ENCODE data around the gene CALM3.
"Not testable (repeated sequence)": the region's sequence is repeated elsewhere in the genome, so short reads cannot be mapped to it uniquely, and the experiment has no call there.

Gene CALM3

DNA sequence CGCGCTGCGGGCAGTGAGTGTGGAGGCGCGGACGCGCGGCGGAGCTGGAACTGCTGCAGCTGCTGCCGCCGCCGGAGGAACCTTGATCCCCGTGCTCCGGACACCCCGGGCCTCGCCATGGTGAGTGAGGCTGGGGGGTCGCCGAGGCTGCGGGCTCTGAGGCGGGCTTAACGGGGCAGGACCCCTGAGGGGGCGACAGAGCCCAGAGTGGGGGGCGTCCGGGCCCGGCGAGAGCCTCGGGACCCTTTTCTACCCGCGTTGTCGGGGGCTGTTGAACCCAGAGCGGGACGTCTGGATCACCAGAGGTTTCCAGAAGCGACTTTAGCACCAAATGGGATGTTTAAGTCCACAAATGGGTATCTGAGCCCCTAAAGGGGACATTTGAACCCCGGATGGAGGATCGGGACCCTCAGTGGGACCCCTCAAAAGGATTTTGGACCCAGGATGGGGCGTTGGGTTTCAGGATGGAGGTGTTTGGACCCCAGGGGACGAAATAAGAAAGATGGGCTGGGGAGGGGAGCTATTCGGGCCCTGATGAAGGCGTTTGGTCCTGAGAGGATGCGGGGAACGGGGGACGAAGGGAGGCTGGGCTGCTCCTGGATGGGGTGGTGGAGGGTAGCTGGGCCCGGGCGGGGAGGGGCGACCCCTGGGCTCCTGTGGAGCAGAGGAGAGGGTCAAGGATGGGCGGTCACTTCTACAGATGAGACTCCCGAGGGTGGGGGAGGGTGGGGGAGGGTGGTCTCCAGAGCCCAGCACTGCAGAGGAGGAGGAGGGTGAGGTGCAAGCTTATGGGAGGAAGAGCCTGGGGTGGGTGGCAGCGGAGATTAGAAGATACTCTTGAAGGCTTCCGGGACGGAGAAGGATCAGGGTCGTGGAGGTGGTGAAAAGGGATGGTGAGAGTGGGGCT is at the start of gene CALM3:
TSS of gene CALM3 (plus strand) at position 13 of the 907 bp plus-strand sequence. CDS start at position 118, 105 bp downstream.
- DNase-seq (ENCODE audit: low read depth, low spot score): no peak

DNA sequence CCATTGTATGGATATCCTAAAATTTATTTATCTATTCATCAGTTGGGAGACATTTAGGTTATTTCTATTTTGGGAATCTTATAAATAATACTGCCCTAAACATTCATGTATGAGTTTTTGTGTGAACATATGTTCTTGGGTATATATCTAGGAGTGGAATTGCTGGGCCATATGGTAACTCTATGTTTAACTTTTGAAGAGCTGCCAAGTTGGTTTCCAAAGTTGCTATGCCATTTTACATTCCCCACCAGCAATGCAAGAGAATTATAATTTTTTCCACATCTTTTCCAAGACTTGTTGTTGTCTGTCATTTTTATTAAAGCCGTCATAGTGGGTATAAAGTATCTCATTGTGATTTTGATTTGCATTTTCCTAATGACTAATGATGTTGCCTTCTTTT is 48.2 kb upstream of the CALM3 start:
- Histone ChIP-seq H3K9me3 (ENCODE audit: insufficient read depth, low read length) (peaks cover 32% of the 10 kb centered on the region), H3K36me3 (ENCODE audit: insufficient read depth, insufficient read length, low read length) (no peaks in the 10 kb centered on the region)
- no peak for DNase-seq (ENCODE audit: low read depth, low spot score)

More for the DNA sequence above, at the start of gene CALM3:
- Histone ChIP-seq H3K9me3 (ENCODE audit: insufficient read depth, low read length) (no peaks in the 10 kb centered on the region; the same call in 1 of the 2 replicates), H3K36me3 (ENCODE audit: insufficient read depth, insufficient read length, low read length) (peaks cover 37% of the 10 kb centered on the region), H3K4me1 (ENCODE audit: insufficient read depth, insufficient read length) (peaks cover 4% of the 10 kb centered on the region), H3K27me3 (ENCODE audit: insufficient read depth, insufficient read length) (no peaks in the 10 kb centered on the region), H3K9ac (ENCODE audit: insufficient read length, low read depth) (peak within 1 kb of the TSS; percentile 96), H3K4me3 (ENCODE audit: insufficient read length, low read depth) (peak within 1 kb of the TSS; percentile 85)
- no peak for TF ChIP-seq ZNF274 (IDR thresholded peaks at IDR 0.05; ENCODE audit: low read depth, low read length)

DNA sequence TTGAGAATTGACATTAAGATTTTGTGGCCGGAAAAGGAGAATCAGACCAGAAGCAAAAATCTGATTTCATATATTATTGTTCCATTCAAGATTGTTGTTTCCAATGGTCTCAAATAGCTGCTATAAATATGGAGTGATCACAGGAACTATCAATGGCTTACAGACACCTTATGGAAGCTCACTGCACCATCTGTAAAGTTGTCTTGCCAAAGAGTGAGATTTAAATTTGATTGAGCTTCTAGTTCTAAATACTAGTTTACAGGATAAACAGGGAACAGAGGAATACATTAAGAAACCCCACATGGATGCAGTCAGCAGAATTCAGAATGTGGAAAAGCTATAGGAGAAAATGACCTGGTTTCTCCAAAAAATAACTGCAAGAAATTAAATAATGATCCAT is 47.0 kb upstream of the CALM3 start:
- Histone ChIP-seq H3K4me1 (ENCODE audit: insufficient read depth, insufficient read length) (no peaks in the 10 kb centered on the region), H3K4me3 (ENCODE audit: insufficient read length, low read depth) (no peak overlapping the region), H3K9ac (ENCODE audit: insufficient read length, low read depth) (no peak overlapping the region), H3K27me3 (ENCODE audit: insufficient read depth, insufficient read length) (no peaks in the 10 kb centered on the region), H3K36me3 (ENCODE audit: insufficient read depth, insufficient read length, low read length) (no peaks in the 10 kb centered on the region), H3K9me3 (ENCODE audit: insufficient read depth, low read length) (peaks cover 39% of the 10 kb centered on the region)
- TF ChIP-seq ZNF274 (IDR thresholded peaks at IDR 0.05; ENCODE audit: low read depth, low read length): no peak
- TF ChIP-seq YY1 (IDR thresholded peaks at IDR 0.05; ENCODE audit: insufficient read depth, insufficient read length): no peak
- no peak for TF ChIP-seq SUZ12 (IDR thresholded peaks at IDR 0.05; ENCODE audit: extremely low read depth, insufficient read depth, insufficient read length)
- DNase-seq (ENCODE audit: low read depth, low spot score): no peak

More for the DNA sequence above, 48.2 kb upstream of the CALM3 start:
- no peaks in the 10 kb centered on the region for H3K4me1 ChIP-seq (ENCODE audit: insufficient read depth, insufficient read length)
- H3K9ac ChIP-seq (ENCODE audit: insufficient read length, low read depth): no peak overlapping the region
- no peak for TF ChIP-seq YY1 (IDR thresholded peaks at IDR 0.05; ENCODE audit: insufficient read depth, insufficient read length)
- no peak for TF ChIP-seq ZNF274 (IDR thresholded peaks at IDR 0.05; ENCODE audit: low read depth, low read length)
- no peak for TF ChIP-seq SUZ12 (IDR thresholded peaks at IDR 0.05; ENCODE audit: extremely low read depth, insufficient read depth, insufficient read length)
- no peak overlapping the region for H3K4me3 ChIP-seq (ENCODE audit: insufficient read length, low read depth)
- H3K27me3 ChIP-seq (ENCODE audit: insufficient read depth, insufficient read length): no peaks in the 10 kb centered on the region

DNA sequence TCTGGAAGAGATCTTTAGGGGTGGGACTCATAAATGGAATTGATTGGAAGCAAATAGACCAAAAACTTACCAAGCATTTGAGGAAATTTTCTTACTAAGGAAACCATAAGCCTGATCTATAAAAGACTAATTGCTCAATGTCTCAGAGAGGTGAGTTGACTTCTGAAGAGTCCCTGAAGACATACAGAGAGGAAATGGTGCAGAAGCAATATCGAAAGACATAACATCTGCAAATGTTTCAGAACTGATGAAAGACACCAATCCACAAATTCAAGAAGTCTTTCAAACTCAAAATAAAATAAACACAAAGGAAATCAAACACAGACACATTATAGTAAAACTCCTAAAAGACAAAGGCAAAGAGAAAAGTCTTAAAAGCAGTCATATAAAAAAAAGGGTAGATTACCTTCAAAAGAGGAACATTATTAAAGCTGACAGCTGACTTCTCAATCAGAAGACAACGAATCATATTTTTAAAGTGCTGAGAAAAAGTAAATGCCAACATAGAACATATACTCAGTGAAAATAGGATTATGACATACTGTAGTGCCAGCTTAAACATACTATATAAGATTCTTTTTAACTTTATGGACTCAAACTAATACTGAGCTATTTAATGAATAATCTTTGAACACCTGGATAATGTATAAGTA is 45.4 kb upstream of the CALM3 start:
- no peak overlapping the region for H3K4me3 ChIP-seq (ENCODE audit: insufficient read length, low read depth)
- peaks cover 28% of the 10 kb centered on the region for H3K9me3 ChIP-seq (ENCODE audit: insufficient read depth, low read length)
- H3K27me3 ChIP-seq (ENCODE audit: insufficient read depth, insufficient read length): no peaks in the 10 kb centered on the region
- DNase-seq (ENCODE audit: low read depth, low spot score): no peak
- H3K36me3 ChIP-seq (ENCODE audit: insufficient read depth, insufficient read length, low read length): no peaks in the 10 kb centered on the region
- no peaks in the 10 kb centered on the region for H3K4me1 ChIP-seq (ENCODE audit: insufficient read depth, insufficient read length)
- TF ChIP-seq YY1 (IDR thresholded peaks at IDR 0.05; ENCODE audit: insufficient read depth, insufficient read length): no peak
- H3K9ac ChIP-seq (ENCODE audit: insufficient read length, low read depth): no peak overlapping the region

DNA sequence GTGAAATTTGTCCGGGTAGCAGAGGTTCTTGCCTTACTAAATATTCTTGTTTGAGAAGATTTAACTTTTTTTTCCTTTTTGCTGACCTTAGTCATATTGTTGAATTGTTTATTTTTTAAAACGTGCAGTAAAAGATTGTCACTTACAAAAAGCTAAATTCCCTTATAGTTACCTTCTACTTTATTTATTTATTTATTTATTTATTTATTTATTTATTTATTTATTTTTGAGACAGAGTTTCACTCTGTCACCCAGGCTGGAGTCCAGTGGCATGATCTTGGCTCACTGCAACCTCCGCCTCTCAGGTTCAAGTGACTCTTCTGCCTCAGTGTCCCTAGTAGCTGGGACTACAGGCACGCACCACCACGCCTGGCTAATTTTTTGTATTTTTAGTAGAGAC is 44.7 kb upstream of the CALM3 start:
- H3K9me3 ChIP-seq (ENCODE audit: insufficient read depth, low read length): peaks cover 21% of the 10 kb centered on the region; the same call in 1 of the 2 replicates
- H3K9ac ChIP-seq (ENCODE audit: insufficient read length, low read depth); H3K36me3 ChIP-seq (ENCODE audit: insufficient read depth, insufficient read length, low read length); H3K4me1 ChIP-seq (ENCODE audit: insufficient read depth, insufficient read length); DNase-seq (ENCODE audit: low read depth, low spot score); H3K4me3 ChIP-seq (ENCODE audit: insufficient read length, low read depth); H3K27me3 ChIP-seq (ENCODE audit: insufficient read depth, insufficient read length): not testable (repeated sequence)

DNA sequence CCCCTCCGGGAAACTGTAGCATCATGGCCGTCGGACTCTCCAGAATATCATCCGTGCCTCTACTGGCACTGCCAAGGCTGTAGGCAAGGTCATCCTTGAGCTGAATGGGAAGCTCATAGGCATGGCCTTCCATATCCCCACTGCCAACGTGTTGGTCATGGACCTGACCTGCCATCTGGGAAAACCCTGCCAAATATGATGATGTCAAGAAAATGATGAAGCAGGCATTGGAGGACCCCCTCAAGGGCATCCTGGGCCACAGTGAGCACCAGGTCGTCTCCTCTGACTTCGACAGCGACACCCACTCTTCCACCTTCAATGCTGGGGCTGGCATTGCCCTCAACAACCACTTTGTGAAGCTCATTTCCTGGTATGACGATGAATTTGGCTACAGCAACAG is 41.9 kb upstream of the CALM3 start:
- Histone ChIP-seq H3K4me3 (ENCODE audit: insufficient read length, low read depth) (no peak overlapping the region), H3K36me3 (ENCODE audit: insufficient read depth, insufficient read length, low read length) (no peaks in the 10 kb centered on the region), H3K9me3 (ENCODE audit: insufficient read depth, low read length) (peaks cover 14% of the 10 kb centered on the region; the same call in 1 of the 2 replicates), H3K4me1 (ENCODE audit: insufficient read depth, insufficient read length) (no peaks in the 10 kb centered on the region), H3K27me3 (ENCODE audit: insufficient read depth, insufficient read length) (no peaks in the 10 kb centered on the region), H3K9ac (ENCODE audit: insufficient read length, low read depth) (no peak overlapping the region)
- TF ChIP-seq ZNF274 (IDR thresholded peaks at IDR 0.05; ENCODE audit: low read depth, low read length) (no peak), SUZ12 (IDR thresholded peaks at IDR 0.05; ENCODE audit: extremely low read depth, insufficient read depth, insufficient read length) (no peak), YY1 (IDR thresholded peaks at IDR 0.05; ENCODE audit: insufficient read depth, insufficient read length) (no peak)
- no peak for DNase-seq (ENCODE audit: low read depth, low spot score)

DNA sequence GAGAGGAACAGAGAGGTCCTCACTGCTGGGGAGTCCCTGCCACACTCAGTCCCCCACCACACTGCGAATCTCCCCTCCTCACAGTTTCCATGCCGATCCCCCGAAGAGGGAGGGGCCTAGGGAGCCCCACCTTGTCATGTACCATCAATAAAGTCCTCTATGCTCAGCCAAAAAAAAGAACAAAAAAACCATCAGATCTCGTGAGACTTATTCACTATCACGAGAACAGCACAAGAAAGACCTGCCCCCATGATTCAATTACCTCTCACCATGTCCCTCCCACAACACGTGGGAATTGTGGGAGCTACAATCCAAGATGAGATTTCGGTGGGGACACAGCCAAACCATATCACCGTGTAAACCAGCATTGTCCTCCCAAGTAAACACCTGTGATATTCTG is 41.5 kb upstream of the CALM3 start:
- peaks cover 14% of the 10 kb centered on the region; the same call in 1 of the 2 replicates for H3K9me3 ChIP-seq (ENCODE audit: insufficient read depth, low read length)
- H3K4me1 ChIP-seq (ENCODE audit: insufficient read depth, insufficient read length); H3K27me3 ChIP-seq (ENCODE audit: insufficient read depth, insufficient read length); H3K9ac ChIP-seq (ENCODE audit: insufficient read length, low read depth); H3K4me3 ChIP-seq (ENCODE audit: insufficient read length, low read depth); DNase-seq (ENCODE audit: low read depth, low spot score); H3K36me3 ChIP-seq (ENCODE audit: insufficient read depth, insufficient read length, low read length): not testable (repeated sequence)
